OCI-LY3 (cell line): ENCODE results near the gene PNPLA4.
A peak's percentile ranks its signal among the peaks of the same experiment; 100 is the strongest.

Experiments
- H2AFZ ChIP-seq: fragments of 200-600, 300-600 bp; shearing (Covaris generic); 2 replicates; pipeline ENCODE4 v1.6.0; 2014; ENCODE audit warnings: antibody characterized with exemption, low read depth, low read length
- H3K27ac ChIP-seq: fragments of 200-600, 300-600 bp; sonication (generic); 2 replicates; pipeline ENCODE4 v1.5.1; 2014; ENCODE audit warnings: mild to moderate bottlenecking, low read length, moderate library complexity, mixed read lengths
- H3K27me3 ChIP-seq: fragments of 200-600, 300-600 bp; sonication (generic); 2 replicates; pipeline ENCODE4 v1.6.1; 2014; ENCODE audit warnings: low read depth, low read length, mixed read lengths
- H3K36me3 ChIP-seq: fragments of 200-600, 300-600 bp; sonication (generic); replicated peaks from 2 replicates; pipeline ENCODE3; 2014; ENCODE audit warnings: low read depth, low read length, mixed read lengths
- H3K4me1 ChIP-seq: fragments of 300-600, 200-600 bp; sonication (generic); 2 replicates; pipeline ENCODE4 v1.6.1; 2014; ENCODE audit warnings: low read length, mixed read lengths
- H3K4me2 ChIP-seq: fragments of 200-600, 300-600 bp; sonication (generic); 2 replicates; pipeline ENCODE4 v1.6.1; 2014; ENCODE audit warnings: low read length, mixed read lengths
- H3K4me3 ChIP-seq: fragments of 300-600, 200-600 bp; sonication (generic); 2 replicates; pipeline ENCODE4 v1.5.1; 2014; ENCODE audit warnings: antibody characterized with exemption, mild to moderate bottlenecking, low read length, moderate library complexity
- H3K79me2 ChIP-seq: fragments of 300-600, 200-600 bp; shearing (Covaris generic); 2 replicates; pipeline ENCODE4 v1.6.1; 2014; ENCODE audit warnings: mild to moderate bottlenecking, low read length, mixed read lengths
- H3K9ac ChIP-seq: fragments of 300-600, 200-600 bp; shearing (Covaris generic); 2 replicates; pipeline ENCODE4 v1.6.0; 2014; ENCODE audit warnings: mild to moderate bottlenecking, low read length, moderate library complexity
- H3K9me3 ChIP-seq: fragments of 200-600, 300-600 bp; shearing (Covaris generic); 2 replicates; pipeline ENCODE4 v1.6.1; 2014; ENCODE audit warnings: low read length, mixed read lengths; ENCODE audit not compliant: insufficient read depth
- H4K20me1 ChIP-seq: fragments of 200-600, 300-600 bp; sonication (generic); 2 replicates; pipeline ENCODE4 v1.6.1; 2016; ENCODE audit warnings: low read length, mixed read lengths; ENCODE audit not compliant: insufficient read depth
- EZH2phosphoT487 ChIP-seq: fragments of 200-600 bp; shearing (Covaris generic); IDR thresholded peaks from 2 replicates; pipeline ENCODE4 v1.6.1; 2018; ENCODE audit warnings: antibody characterized with exemption, mixed run types, low read depth
- TF ChIP-seq, protein P1 (sequence below): fragments of 200-600, 300-600 bp; sonication (generic); IDR thresholded peaks from 2 replicates; pipeline ENCODE4 v1.5.1; 2014; ENCODE audit warnings: antibody characterized with exemption, low read length, low read depth

Gene PNPLA4, protein sequence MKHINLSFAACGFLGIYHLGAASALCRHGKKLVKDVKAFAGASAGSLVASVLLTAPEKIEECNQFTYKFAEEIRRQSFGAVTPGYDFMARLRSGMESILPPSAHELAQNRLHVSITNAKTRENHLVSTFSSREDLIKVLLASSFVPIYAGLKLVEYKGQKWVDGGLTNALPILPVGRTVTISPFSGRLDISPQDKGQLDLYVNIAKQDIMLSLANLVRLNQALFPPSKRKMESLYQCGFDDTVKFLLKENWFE

DNA sequence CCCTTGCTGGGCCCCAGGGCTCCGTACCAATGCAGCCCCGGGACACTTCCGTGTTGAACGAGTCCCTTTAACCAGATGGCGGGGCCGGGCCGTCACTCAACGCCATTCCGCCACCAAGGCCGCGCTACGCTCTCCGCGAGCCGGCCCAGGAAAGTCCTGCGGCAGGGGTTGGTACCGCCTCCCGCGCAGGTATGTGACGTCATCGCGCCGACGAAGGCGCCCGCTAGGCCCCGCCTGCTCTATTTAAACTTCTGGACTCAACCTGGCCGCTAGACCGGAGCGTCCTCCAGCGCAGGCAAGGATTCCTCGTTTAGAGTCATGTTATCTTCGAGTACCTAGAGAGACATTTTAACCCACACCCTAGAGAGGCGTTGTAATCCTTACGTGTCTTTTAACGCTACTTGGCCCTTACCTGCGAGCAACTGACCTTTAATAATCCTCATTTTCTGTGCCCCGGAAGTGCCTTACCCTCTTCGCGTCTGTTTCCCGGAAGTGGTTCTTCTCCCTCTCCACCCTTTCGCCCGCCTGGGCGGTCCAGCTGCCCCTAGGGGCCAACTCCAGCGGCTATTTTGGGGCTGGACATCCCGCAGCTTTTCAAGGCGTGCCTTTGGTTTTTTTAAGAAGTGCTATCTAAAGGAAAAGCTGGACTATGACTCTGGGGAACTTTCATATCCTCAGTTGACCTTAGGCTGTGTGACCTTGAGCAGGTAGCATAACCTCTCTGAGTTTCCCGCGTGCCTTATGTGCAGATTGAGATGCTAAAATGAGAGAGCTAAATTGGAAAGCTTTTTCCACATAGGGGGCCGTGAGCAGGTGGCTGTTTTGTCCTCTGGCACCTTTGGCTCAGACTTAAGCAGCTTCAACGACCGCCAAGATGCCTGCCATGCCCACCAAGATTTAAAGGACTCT lies at the start of gene PNPLA4:
Gene PNPLA4, minus strand, starts transcription at position 155 of the 909 bp plus-strand sequence. CDS start 1,294 bp downstream, outside the sequence.
- no peaks in the 10 kb centered on the region for H3K36me3 ChIP-seq
- no peaks in the 10 kb centered on the region for H4K20me1 ChIP-seq
- H3K9ac ChIP-seq: peak within 1 kb of the TSS; percentile 89
- H3K4me3 ChIP-seq: peak within 1 kb of the TSS; percentile 99
- TF ChIP-seq, protein P1, sequence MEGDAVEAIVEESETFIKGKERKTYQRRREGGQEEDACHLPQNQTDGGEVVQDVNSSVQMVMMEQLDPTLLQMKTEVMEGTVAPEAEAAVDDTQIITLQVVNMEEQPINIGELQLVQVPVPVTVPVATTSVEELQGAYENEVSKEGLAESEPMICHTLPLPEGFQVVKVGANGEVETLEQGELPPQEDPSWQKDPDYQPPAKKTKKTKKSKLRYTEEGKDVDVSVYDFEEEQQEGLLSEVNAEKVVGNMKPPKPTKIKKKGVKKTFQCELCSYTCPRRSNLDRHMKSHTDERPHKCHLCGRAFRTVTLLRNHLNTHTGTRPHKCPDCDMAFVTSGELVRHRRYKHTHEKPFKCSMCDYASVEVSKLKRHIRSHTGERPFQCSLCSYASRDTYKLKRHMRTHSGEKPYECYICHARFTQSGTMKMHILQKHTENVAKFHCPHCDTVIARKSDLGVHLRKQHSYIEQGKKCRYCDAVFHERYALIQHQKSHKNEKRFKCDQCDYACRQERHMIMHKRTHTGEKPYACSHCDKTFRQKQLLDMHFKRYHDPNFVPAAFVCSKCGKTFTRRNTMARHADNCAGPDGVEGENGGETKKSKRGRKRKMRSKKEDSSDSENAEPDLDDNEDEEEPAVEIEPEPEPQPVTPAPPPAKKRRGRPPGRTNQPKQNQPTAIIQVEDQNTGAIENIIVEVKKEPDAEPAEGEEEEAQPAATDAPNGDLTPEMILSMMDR: 0 out of 2 replicates have a peak, but pooled peaks have one; percentile 23
- no peak for TF ChIP-seq EZH2phosphoT487
- peak within 1 kb of the TSS; percentile 97 for H3K4me2 ChIP-seq
- H3K9me3 ChIP-seq: no peaks in the 10 kb centered on the region
- H3K27me3 ChIP-seq: no peaks in the 10 kb centered on the region
- no peaks in the 10 kb centered on the region for H3K79me2 ChIP-seq
- peak within 1 kb of the TSS; percentile 82 for H3K27ac ChIP-seq
- H3K4me1 ChIP-seq: peaks cover 24% of the 10 kb centered on the region; the same call in 1 of the 2 replicates
- H2AFZ ChIP-seq: peak within 1 kb of the TSS; percentile 91

DNA sequence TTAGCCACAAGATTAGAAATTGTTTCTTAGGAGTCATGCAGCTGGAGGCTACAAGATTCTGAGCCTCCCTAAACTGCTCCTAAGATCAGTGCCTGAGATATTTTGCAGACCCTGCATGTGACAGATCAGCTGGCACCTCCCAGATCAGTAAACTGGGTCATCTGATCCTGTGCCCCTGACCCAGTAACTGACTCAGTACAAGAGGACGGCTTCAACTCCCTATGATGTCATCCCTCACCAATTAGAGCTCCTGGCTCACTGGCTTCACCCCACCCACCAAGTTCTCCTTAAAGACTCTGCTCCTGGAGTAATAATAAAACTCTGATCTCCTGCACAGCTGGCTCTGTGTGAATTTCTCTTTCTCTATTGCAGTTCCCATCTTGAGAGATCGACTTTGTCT lies 45.4 kb upstream of the PNPLA4 start:
- no peaks in the 10 kb centered on the region for H3K79me2 ChIP-seq
- H2AFZ ChIP-seq: no peak overlapping the region
- no peaks in the 10 kb centered on the region for H3K27me3 ChIP-seq
- TF ChIP-seq, protein P1: no peak
- TF ChIP-seq EZH2phosphoT487: no peak
- H3K9me3 ChIP-seq: no peaks in the 10 kb centered on the region
- H3K4me2 ChIP-seq: no peak overlapping the region
- no peaks in the 10 kb centered on the region for H3K4me1 ChIP-seq
- no peak overlapping the region for H3K27ac ChIP-seq
- no peak overlapping the region for H3K9ac ChIP-seq
- no peak overlapping the region for H3K4me3 ChIP-seq
- no peaks in the 10 kb centered on the region for H4K20me1 ChIP-seq
- no peaks in the 10 kb centered on the region for H3K36me3 ChIP-seq

DNA sequence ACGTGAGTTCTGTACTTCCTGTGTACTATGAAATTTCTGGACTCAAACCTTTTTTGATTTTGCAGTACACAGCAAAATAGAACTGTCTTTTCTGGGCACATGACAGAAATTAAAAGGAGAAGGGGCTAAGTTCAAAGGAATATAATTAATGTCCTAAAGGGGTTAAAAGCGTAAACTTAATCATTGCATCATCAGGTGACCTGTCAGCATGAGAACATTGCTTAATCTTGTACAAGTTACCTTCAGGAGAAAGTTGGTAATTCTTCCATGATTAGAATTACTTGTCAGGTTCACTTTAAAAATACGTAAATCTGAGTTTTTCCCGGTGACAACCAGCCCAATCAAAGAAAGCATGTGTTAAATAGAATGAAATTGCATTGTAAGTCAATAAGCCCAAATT lies 43.2 kb upstream of the PNPLA4 start:
- H3K36me3 ChIP-seq: no peaks in the 10 kb centered on the region
- H2AFZ ChIP-seq: no peak overlapping the region
- H3K4me1 ChIP-seq: no peaks in the 10 kb centered on the region
- no peaks in the 10 kb centered on the region for H3K9me3 ChIP-seq
- no peak overlapping the region for H3K4me3 ChIP-seq
- no peak overlapping the region for H3K27ac ChIP-seq
- no peak for TF ChIP-seq EZH2phosphoT487
- TF ChIP-seq, protein P1: no peak
- H3K27me3 ChIP-seq: no peaks in the 10 kb centered on the region
- H3K79me2 ChIP-seq: no peaks in the 10 kb centered on the region
- H3K9ac ChIP-seq: no peak overlapping the region
- H4K20me1 ChIP-seq: no peaks in the 10 kb centered on the region
- H3K4me2 ChIP-seq: no peak overlapping the region

DNA sequence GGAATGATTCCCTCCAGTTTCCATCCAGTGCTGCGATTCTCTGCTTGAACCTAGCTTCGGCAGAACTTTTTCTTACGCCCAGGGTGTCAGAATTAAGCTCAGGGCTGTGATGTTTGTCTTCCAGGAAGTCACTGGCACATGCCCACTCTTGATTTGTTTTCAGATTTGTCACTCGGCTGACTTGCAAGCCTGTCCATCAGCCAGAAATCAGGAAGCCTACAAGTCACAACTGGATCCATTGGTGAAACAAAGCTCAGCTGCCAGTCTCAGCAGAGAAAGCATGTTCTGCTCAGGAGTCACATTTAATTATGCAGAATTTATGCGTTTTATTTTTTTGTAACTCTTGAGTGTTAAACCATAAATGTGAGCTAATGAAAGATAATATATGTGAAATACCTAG lies 38.2 kb upstream of the PNPLA4 start:
- Histone ChIP-seq H3K27me3 (no peaks in the 10 kb centered on the region), H3K4me3 (no peak overlapping the region), H3K4me1 (no peaks in the 10 kb centered on the region), H3K36me3 (no peaks in the 10 kb centered on the region), H3K27ac (no peak overlapping the region), H3K9ac (no peak overlapping the region), H3K4me2 (no peak overlapping the region), H3K9me3 (no peaks in the 10 kb centered on the region), H2AFZ (no peak overlapping the region), H4K20me1 (no peaks in the 10 kb centered on the region), H3K79me2 (no peaks in the 10 kb centered on the region)
- TF ChIP-seq, protein P1: no peak
- no peak for TF ChIP-seq EZH2phosphoT487
